Fibroblast of peridontal ligament (primary cell): ENCODE measurements around the gene NEK6.
A peak's percentile ranks its signal among the peaks of the same experiment; 100 is the strongest.

ENCODE experiments used
- DNase-seq: peaks from one replicate; pipeline ENCODE4 v3.0.0-alpha.2; 2010; ENCODE audit errors: extremely low read depth

The NEK6 gene

DNA sequence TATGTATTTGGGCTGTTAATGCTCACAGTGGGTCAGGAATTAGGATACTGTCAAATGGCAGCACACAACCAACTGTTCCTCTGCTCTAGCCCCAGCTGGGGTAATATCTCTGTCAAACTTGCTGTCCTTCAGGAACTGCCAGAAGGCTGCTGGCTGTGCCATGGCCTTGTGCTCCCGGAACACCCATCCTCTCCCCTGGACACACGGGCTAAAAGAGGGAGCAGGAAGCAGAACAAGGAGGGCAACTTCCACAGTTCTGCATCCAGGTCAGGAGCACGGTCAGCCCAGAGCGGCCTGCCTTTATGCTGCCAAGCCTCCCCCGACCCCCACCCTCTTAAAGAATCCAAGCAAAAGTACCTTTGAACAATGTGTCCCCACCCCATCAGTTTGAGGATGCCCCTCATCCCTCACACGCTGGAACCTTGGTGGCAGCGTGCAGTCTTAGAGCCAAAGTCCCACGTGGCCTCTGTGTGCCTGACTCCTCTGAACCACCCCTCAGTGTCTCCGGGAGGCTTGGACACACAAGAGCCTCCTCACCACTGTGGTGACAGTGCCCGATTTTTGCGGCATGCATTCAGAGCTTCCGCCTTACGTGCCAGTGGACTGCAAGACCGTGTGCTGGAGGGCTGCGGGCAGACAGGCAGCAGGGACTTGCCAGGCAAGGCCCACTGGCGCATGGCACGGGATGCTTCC lies 96.7 kb downstream of the NEK6 start:
- no peak for DNase-seq

- DNase-seq, result no peak
These were observed 97.5 kb downstream of the NEK6 start for GRCh38 chr9:124355039-124355940.

DNA sequence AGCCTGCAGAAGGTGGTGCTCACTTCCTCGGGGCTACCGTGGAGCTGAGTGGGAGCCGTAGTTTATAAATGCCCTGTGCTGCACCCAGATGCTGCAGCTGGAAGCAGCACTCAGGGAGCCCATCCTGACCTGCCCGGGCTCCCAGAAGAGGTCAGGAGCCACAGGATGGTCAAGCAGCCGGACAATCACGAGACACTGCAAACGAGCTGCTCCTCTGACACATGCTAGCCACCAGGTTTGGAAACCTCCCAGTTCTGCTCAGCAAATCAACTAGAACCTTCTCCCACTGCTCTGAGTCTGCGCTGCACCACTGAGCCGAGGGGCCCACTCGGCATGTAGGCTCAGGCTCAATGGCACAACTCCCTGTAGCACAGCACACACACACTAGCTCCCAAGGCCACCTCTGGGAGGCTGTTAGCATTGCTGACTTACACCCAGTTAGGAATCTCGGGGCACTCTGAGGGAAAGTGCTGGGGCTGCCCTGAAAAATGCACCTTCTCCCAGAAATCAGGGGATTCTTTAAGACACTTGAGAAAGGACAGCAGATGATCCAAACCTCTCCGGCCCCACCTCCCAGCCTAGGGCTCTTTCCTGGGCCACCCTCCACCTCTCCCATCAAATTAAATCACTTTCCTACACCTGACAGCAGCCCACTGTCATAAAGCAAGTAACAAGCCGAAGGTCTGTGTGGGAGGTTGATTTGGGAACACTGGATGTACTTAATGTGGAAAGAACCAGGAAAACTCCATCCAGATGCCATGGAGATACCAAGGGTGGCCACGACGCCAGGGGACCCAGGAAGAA lies 98.4 kb downstream of the NEK6 start:
- DNase-seq, result no peak

- DNase-seq, result no peak
These were observed 99.1 kb downstream of the NEK6 start for GRCh38 chr9:124356745-124357390.

DNA sequence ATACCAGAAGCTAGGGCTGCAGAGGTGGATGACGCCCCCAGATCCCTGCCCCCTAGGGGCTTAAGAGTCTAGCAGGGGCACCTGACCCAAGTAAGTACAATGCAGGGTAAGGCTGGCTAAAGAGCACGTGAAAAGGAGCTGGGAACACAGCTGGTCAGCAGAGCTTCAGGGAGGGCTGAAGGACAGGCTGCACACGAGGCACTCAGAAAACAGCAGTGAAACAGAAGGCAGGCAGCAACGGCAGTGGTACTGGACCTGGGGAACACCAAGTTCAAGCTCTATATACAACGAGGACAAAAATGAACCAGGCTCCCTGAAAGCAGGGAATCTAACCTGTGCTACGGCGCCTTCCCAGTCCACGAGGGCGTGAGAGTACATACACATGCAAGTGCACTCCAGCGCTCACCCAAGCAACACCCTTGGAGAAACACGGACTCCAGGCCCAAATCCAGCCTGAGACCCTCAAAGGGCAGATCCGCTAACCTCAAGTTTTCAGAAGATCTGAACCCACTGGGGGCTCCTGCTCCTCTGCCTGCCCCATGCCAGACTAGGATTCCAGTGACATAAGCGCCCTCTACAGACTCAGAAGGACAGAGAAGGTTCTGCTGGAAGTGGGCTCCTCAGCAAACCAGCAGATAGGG lies 100.1 kb downstream of the NEK6 start:
- no peak for DNase-seq

DNA sequence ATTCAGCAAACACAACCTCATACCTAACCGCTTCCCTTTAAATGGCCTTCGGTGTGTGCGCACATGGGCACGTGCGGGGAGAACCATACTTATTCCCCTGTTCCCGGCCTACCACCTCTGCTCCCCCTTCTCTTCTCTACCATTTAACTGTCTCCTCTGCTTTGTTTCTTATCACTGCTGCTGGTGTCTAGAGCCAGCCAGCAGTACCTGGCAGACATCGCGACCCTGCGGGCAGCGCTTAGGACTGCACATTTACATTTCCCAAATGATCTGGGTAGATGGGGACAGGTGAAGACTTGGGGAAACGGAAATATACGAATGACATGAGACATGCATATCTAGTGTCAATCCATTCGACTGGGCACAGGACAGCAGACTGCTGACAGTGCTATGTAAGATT lies 100.9 kb downstream of the NEK6 start:
- no peak for DNase-seq

- no peak for DNase-seq
These were observed 101.7 kb downstream of the NEK6 start for GRCh38 chr9:124359426-124359825.

DNA sequence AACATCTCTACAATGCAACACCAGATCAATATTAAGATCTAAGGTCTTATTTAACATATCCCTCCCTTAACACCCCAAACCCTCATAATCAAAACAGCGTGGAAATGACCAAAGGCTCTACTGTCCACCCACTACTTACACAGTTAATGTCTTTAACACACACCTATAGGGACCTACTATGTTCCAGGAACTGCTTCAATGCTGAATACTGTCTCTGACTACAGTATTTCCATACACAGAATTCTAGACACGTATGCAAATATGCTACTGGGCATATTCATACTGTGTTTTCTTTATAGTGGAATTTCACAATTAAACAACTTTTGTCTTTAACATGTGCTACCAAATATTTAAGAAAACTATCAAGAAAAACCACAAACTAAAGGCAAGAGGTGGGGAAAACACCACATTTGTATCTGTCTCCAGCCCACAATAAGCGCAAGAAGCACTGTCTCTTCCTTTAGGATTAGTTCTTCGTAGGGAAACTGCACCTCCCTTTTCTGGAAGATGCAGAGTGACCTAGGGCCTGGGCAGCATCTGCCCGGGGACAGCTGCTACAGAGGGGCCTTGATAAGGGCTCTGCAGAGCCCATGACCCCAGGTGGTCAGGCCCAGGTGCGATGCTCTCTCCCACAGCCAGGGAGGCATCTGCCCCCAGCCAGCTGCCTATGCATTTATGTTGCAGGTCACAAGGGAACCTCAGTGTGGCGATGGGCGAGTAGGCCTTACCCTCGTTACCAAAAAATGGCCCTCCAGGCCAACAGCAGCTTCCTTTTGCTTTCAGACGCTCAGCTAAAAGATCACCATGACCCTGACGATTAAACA lies 102.3 kb downstream of the NEK6 start:
- DNase-seq, result no peak

- no peak for DNase-seq
These were observed 103.4 kb downstream of the NEK6 start for GRCh38 chr9:124361128-124361527.

DNA sequence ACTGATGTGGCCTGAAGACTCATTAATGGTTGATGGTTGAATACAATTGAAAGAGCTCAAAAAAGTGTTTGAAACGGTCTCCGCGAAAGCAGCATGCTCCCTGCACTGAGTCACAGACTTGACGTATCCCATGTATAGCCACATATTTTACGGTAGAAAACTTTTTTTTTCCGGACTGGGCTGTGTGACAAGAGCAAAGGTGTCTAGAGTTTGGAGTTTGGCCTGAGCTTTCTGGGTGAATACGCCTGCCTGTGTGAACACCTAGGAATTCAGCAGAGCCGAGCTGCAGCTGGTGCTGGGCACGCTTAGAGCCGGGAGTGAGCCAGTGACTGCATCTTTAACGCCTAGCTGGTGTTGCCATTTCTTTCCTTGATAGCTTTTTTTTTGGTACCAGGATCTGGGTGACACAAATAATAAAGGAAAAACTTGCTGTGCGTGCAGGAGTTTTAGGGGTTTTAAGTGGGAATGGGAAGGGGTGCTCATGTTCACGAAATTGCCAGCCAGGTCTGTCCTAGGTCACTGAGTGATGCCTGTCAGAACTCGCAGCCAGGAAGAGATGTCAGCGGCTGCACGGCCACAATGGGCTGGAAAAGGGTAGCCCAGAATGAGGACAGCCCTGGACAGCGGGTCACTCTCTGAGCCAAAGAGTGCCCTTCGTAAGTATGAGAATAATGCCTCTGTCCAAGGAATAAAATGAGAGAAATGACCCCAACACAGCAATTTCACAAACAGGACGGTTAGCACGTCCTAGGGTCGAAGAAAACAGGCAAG lies 105.8 kb downstream of the NEK6 start:
- DNase-seq, result no peak

- no peak for DNase-seq
These were observed 106.4 kb downstream of the NEK6 start for GRCh38 chr9:124364141-124364540.

GRCh38 chr9:124365036-124365435 lies 107.3 kb downstream of the NEK6 start:
- DNase-seq, result no peak

GRCh38 chr9:124366476-124367220 lies 108.9 kb downstream of the NEK6 start:
- DNase-seq, result no peak

GRCh38 chr9:124368692-124369091 lies 110.9 kb downstream of the NEK6 start:
- no peak for DNase-seq

- DNase-seq, result no peak
These were observed 111.6 kb downstream of the NEK6 start for GRCh38 chr9:124369231-124369797.

- peak; percentile 84 for DNase-seq
These were observed 113.3 kb downstream of the NEK6 start for GRCh38 chr9:124370896-124371582.

GRCh38 chr9:124372038-124372437 lies 114.3 kb downstream of the NEK6 start:
- peak; percentile 59 for DNase-seq

DNA sequence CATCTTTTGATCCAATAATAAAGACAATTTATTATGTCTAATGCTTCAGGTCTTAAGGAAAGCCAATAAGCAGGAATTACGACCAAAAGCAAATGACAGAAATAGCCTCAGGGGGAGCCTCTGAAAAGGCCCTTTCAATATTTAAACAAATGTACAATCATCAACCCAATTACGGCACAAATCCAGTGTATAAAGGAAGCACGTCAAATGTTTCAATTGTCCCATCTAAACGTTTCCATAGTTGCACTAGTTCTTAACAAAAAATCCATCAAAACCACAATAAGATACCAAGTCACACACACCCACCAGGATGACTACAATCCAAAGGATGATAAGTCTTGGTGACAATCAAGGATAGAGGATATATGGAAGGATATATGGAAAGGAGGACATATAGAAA lies 115.6 kb downstream of the NEK6 start:
- DNase-seq, result no peak
